Erythroblast (primary cell): ENCODE results near the gene BUB1.

ENCODE experiments used
- GATA1 ChIP-seq: IDR thresholded peaks from 2 replicates; pipeline ENCODE4 v1.6.1; 2011; ENCODE audit warnings: low read depth, mild to moderate bottlenecking, control low read depth, low read length, moderate library complexity
- POLR2A ChIP-seq: IDR thresholded peaks from 2 replicates; pipeline ENCODE4 v1.6.1; 2011; ENCODE audit warnings: mild to moderate bottlenecking, low read length

DNA sequence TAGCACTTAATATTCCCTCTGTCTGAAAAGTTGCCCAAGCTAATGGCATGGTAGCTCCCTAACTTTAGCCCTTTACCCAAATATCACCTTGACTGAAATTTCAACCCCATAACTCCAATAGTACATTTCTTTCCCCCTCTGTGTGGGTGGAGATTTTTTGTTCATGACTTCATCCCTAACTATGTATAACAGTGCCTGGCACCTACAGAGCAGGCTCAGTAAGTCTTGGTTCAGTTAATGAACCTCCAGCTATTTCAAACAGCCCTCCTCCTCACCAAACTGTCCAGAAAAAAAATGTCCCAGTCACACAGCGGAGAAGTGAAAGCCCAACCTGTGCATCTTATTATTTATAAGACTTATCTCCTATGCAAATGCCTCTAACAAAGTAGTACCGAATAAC, 18.6 kb downstream of the BUB1 start:
- TF ChIP-seq POLR2A (no peak), GATA1 (no peak)
